ENCODE results near the gene EXD3.

EXD3 gene

DNA sequence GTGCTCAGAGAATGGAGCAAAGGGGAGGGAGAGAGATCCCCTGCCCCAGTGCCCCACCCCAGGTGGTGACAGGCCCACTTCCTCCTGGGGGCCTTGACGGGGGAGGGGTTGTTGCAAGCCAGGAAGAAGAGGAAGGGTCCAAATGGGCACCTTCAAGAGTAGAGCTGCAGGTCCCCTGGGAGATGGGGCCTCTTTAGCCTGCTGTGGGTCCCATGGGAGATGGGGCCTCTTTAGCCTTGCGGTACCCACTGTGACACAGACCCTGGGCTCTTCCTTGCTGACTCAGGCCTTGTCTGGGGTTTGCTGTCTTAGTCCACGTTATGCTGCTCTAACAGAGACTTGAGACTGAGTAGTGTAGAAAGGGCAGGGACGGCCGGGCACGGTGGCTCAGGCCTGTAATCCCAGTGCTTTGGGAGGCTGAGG is 155.0 kb downstream of the EXD3 start:
- no peak for DNase-seq
- no peaks in the 10 kb centered on the region for H3K9me3 Mint-ChIP-seq
- H3K36me3 Mint-ChIP-seq (ENCODE audit: low read depth): peaks cover 22% of the 10 kb centered on the region
- H3K4me3 Mint-ChIP-seq: no peak overlapping the region
- H3K4me1 Mint-ChIP-seq: peaks cover 7% of the 10 kb centered on the region
- H3K27ac Mint-ChIP-seq: no peak overlapping the region
- TF ChIP-seq, protein P1, sequence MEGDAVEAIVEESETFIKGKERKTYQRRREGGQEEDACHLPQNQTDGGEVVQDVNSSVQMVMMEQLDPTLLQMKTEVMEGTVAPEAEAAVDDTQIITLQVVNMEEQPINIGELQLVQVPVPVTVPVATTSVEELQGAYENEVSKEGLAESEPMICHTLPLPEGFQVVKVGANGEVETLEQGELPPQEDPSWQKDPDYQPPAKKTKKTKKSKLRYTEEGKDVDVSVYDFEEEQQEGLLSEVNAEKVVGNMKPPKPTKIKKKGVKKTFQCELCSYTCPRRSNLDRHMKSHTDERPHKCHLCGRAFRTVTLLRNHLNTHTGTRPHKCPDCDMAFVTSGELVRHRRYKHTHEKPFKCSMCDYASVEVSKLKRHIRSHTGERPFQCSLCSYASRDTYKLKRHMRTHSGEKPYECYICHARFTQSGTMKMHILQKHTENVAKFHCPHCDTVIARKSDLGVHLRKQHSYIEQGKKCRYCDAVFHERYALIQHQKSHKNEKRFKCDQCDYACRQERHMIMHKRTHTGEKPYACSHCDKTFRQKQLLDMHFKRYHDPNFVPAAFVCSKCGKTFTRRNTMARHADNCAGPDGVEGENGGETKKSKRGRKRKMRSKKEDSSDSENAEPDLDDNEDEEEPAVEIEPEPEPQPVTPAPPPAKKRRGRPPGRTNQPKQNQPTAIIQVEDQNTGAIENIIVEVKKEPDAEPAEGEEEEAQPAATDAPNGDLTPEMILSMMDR (IDR thresholded peaks at IDR 0.05): no peak
- no peaks in the 10 kb centered on the region for H3K27me3 Mint-ChIP-seq (ENCODE audit: low read depth, poor library complexity)

- H3K27me3 Mint-ChIP-seq (ENCODE audit: low read depth, poor library complexity): no peaks in the 10 kb centered on the region
- H3K36me3 Mint-ChIP-seq (ENCODE audit: low read depth): peaks cover 29% of the 10 kb centered on the region
- no peak overlapping the region for H3K27ac Mint-ChIP-seq
These were observed 156.1 kb downstream of the EXD3 start for GRCh38 chr9:137266585-137267453.

DNA sequence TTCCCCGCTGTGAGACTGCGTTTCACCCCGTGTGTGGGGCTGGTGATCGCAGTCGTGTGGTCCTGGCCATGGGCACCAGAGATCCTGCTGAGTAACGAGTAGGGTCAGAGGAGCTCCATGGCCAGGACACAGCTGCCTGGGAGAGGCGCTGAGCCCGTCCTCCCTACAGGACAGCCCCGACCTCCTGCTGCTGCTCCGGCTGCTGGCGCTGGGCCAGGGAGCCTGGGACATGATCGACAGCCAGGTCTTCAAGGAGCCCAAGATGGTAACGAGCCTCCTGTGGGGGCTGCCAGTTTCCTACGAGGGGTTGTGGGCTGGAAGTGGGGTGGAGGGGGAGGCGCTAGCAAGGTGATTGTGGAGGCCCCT is 156.8 kb downstream of the EXD3 start:
- TF ChIP-seq, protein P1 (IDR thresholded peaks at IDR 0.05): no peak
- no peak for DNase-seq
- H3K4me3 Mint-ChIP-seq: no peak overlapping the region
- H3K9me3 Mint-ChIP-seq: peaks cover 6% of the 10 kb centered on the region
- H3K4me1 Mint-ChIP-seq: peaks cover 7% of the 10 kb centered on the region
- H3K36me3 Mint-ChIP-seq (ENCODE audit: low read depth): peaks cover 31% of the 10 kb centered on the region
- no peak overlapping the region for H3K27ac Mint-ChIP-seq
- H3K27me3 Mint-ChIP-seq (ENCODE audit: low read depth, poor library complexity): no peaks in the 10 kb centered on the region

More at GRCh38 chr9:137266585-137267453, 156.1 kb downstream of the EXD3 start:
- DNase-seq: no peak
- TF ChIP-seq, protein P1 (IDR thresholded peaks at IDR 0.05): no peak
- peaks cover 7% of the 10 kb centered on the region for H3K4me1 Mint-ChIP-seq
- H3K9me3 Mint-ChIP-seq: peaks cover 1% of the 10 kb centered on the region
- no peak overlapping the region for H3K4me3 Mint-ChIP-seq

DNA sequence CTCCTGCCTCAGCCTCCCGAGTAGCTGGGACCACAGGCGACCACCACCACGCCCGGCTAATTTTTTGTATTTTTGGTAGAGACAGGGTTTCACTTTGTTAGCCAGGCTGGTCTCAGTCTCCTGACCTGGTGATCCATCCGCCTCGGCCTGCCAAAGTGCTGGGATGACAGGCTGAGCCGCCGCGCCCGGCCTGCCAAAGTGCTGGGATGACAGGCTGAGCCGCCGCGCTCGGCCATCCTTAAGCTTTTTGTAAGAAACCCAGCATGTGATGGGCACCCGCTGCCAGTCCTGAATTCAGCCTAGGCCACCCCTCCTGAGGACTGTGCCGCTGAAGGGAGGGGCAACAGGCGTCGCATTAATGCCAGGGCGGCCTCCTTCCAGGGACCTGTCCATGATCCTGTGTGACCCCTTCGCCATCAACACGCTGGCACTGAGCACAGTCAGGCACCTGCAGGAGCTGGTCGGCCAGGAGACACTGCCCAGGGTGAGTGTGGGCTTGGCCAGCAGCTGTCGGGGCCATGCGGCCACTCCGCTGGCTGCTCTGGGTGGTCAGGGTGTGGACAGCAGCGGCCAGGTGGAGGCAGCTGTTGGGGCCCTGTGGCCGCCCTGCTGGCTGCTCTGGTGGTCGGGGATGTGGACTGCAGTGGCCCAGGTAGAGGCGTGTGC is 157.3 kb downstream of the EXD3 start:
- Mint-ChIP-seq H3K4me1 (peaks cover 7% of the 10 kb centered on the region), H3K4me3 (no peak overlapping the region), H3K27me3 (ENCODE audit: low read depth, poor library complexity) (no peaks in the 10 kb centered on the region), H3K27ac (no peak overlapping the region), H3K9me3 (peaks cover 6% of the 10 kb centered on the region), H3K36me3 (ENCODE audit: low read depth) (peaks cover 35% of the 10 kb centered on the region)
- TF ChIP-seq, protein P1 (IDR thresholded peaks at IDR 0.05): no peak
- DNase-seq: no peak

- no peaks in the 10 kb centered on the region for H3K27me3 Mint-ChIP-seq (ENCODE audit: low read depth, poor library complexity)
- no peak overlapping the region for H3K4me3 Mint-ChIP-seq
- H3K4me1 Mint-ChIP-seq: peaks cover 7% of the 10 kb centered on the region
- H3K27ac Mint-ChIP-seq: no peak overlapping the region
- peaks cover 30% of the 10 kb centered on the region for H3K36me3 Mint-ChIP-seq (ENCODE audit: low read depth)
- TF ChIP-seq, protein P1 (IDR thresholded peaks at IDR 0.05): no peak
- H3K9me3 Mint-ChIP-seq: peaks cover 6% of the 10 kb centered on the region
- no peak for DNase-seq
These were observed 158.9 kb downstream of the EXD3 start for GRCh38 chr9:137264067-137264466.
